ENCODE measurements around the gene MARCHF3.
"Not testable (repeated sequence)": the region's sequence is repeated elsewhere in the genome, so short reads cannot be mapped to it uniquely, and the experiment has no call there.

The MARCHF3 gene

GRCh38 chr5:127011961-127012644 is 18.3 kb downstream of the MARCHF3 start:
- no peak for DNase-seq

- peak; percentile 55 to 84 for DNase-seq
Observed at GRCh38 chr5:127011153-127011552, 19.2 kb downstream of the MARCHF3 start.

DNA sequence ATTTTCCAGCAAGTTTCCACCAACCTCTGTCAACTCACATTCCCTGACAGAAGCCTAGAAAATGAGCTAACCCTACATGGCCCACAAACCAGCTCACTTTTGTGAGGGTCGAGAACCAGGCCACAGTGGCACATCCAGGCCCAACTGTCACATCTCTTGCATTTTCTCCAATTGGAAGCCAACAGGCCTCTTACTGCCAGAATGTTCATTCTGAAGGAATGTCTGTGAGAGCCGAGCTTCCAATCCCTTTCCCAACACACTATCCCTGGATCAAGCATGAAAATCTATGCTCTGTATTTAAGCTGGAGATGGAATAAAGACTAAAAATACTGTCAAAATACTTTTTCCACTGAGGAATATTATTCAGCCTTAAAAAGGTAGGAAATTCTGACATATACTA is 20.0 kb downstream of the MARCHF3 start:
- no peak for DNase-seq

GRCh38 chr5:127009784-127010183 is 20.6 kb downstream of the MARCHF3 start:
- no peak for DNase-seq

- no peak for DNase-seq
Observed at GRCh38 chr5:127008300-127008975, 21.9 kb downstream of the MARCHF3 start.

DNA sequence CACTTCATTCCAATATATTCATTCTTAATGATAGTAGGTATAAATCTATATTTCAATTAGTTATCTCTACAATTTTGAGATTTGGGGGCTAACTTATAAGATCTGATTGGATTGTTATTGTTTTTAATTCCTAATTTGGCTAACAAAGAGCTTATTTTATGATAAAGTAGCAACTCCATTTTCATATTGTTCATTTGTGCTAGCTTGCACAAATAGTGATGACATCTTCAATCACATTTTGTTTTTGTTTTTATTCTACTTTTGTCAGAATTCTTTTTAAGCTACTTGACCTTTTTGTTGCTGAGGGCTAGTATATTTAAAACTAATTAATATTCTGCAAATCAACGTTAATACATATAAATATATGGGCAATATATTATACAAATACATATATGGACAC is 22.8 kb downstream of the MARCHF3 start:
- no peak for DNase-seq

DNA sequence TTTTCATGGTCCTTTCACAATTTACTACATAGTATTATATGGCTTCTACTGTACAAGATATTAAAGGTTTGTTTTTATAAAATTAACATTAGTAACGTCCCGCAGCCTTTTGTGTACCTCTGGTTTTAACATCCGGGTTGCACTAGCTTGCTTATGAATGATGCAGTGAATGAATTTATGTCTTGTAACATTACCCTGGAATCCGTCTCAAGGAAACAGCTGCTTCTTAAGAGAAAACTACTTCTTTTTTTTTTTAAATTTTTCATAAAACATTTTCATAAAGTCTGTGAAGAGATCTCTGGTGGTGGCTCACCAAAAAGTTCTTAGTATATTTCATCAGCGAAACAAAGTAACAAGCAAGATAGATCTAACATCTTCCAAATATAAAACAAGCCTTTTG is 23.6 kb downstream of the MARCHF3 start:
- DNase-seq, result no peak

DNA sequence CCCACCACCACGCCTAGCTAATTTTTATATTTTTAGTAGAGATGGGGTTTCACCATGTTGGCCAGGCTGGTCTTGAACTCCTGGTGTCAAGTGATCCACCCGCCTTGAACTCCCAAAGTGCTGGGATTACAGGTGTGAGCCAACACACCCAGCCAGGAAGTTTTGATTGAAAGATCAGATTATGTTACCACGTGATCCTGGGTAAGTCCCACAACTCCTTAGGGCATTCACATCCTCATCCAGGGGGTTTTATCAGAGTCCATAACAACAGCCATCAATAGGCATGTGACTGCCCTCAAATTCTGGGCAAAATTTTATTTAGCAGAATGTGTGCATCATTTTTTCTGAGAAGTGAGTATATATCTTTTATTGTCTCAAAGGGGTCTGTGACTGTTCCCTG is 25.1 kb downstream of the MARCHF3 start:
- DNase-seq, result not testable (repeated sequence)

DNA sequence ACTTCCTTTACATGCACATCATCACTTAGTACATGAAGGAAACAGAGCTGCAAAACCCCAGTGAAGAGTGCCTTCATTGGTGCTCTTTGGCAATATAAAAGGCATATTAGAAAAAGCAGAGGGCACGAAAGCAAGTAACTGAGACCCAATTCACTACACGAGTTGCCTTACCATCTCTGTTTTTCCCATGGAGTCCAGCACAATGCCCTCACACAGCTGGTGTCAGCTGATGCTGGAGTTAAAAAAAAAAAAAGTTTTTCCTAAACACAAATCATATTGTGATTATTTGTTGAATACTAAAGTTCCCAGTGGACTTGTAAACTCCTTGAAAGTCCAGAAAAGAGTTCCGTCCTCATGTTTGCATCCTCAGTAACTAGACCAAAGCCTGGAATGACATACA is 25.6 kb downstream of the MARCHF3 start:
- DNase-seq, result no peak

DNA sequence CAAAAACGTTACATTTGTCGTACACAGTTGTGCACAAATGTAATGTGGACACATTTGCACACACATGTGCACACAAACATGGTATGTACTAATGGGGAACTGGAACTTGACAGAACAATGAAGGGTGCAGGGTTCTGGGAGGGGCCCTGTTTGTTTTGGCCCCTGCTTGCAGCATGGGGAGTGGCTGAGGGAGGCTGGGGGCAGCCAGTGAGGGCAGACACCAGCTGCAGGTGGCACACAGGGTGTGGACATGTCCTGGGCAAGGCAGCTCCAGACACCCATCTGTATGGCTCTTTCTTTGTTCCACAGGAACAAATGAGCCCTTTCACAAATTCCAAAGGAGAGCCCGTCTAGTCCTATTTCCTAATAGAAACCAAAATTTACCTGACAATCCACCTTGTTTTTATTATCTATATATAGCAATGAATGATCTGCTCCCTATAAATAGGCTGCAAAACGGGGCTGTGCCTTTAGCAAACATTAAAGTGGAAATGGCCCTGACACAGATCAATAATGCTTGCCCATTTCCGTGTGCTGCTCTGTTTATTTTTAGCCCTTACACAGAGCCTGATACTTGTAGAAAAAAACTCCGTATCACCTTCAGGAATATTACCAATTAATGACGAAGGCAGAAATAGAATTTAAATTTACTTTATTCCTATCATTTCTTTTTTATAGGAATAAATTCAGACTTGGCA is 26.4 kb downstream of the MARCHF3 start:
- DNase-seq, result no peak

GRCh38 chr5:127002390-127002789 is 28.0 kb downstream of the MARCHF3 start:
- no peak for DNase-seq

GRCh38 chr5:127001621-127002296 is 28.6 kb downstream of the MARCHF3 start:
- DNase-seq, result no peak

DNA sequence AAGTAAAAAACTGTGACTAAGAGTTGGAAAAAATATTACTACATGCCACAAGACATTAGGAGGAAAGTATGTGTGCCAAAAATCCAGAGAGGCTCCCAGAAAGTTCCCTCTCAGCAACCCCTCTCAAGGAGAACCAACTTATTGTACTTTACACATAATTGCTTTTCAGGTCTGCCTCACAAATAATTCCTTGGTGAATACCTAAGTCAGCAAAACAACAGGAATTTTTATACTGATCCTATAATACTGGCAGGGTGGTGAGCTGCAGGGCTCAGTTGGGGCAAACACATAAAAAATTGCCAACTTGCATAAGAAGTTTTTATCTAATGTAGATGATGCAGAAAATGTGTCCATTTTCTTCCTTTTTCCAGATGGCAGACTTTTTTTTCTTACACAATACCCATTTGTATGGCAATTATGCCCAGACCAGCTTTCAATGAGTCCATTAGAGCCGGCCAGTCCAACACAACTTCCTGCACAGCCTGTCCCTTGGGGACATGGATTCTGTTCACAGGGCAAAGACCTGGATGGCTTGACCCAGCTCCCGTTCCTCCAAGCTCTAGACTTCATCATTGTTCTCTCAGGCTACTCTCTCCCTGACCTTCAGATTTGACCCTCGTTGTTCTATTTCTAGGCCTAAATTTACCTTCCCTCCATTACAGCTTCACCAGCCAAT is 31.3 kb downstream of the MARCHF3 start:
- DNase-seq, result no peak

GRCh38 chr5:126998201-126998631 is 32.1 kb downstream of the MARCHF3 start:
- no peak for DNase-seq

DNA sequence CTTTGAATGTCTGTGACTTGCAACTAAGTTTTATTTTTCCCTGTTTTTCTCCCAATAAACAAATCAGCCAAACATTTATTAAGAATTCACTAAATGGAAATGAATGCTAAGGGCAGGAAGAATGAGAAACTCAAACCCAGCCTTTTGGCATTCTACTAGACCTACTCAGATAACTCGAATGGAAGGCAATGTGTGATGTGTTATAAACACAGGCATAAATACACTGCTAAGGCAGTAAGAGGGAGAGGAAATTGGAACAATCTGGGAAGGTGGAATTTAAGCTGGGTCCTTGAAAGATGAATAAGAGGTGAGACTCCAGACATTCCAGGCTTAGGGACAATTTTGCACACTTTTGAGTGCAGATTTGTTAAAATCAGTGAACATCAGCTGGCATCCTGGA is 34.7 kb downstream of the MARCHF3 start:
- DNase-seq, result no peak

GRCh38 chr5:126995039-126995438 is 35.3 kb downstream of the MARCHF3 start:
- DNase-seq, result no peak

GRCh38 chr5:126994485-126994884 is 35.9 kb downstream of the MARCHF3 start:
- no peak for DNase-seq

GRCh38 chr5:126988021-126988569 is 42.3 kb downstream of the MARCHF3 start:
- DNase-seq, result no peak

DNA sequence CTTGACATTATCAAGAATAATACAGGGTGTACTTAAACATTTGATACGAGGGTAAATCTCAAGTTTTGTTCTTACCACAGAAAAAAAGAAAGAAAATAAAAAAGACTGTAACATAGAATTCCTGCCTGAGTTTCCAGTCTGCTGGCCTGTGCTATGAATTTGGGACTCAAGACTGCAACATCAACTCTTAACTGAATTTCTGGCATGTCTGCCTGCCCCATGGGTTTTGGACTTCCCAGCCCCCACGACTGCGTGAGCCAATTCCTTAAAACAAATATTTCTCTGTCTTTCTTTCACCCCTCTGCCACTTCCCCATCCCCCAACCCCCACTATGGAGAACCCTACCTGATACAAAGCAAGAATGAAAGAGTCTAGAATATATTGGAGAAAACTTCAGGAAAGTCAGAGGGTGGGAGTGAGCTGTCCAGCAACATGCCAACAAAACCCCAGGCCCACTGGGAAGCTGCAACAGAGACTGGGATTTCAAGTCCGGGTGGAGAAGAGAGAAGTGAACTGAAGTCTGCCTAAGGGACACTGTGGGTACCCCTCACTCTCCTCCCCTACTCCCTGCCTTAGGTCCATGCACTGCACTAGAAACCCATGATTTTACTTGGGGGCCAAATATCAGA is 43.0 kb downstream of the MARCHF3 start:
- no peak for DNase-seq

GRCh38 chr5:126984632-126985031 is 45.7 kb downstream of the MARCHF3 start:
- DNase-seq, result no peak

DNA sequence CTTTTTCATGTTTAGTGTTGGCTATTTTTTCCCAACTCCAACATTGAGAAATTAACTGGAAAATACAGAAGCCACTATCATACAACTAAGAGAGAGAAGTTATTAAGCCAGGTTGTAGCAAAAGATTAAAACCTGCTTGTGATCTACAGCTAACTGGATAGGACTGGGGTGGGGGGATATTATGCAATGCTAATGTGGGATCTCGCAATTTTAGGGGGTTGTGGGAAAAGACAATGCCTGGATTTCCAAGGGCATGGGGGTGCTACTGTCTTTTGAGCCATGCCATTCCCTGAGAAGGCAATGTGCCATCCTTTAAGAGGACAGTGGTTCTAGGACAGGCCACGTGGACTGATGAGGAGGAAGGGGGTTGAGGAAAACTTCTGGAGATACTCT is 46.5 kb downstream of the MARCHF3 start:
- DNase-seq, result no peak
